Ovary (tissue), 9 donors: ENCODE results near the gene RBBP4. TPM values are rescaled to one million over a fixed set of nuclear protein-coding genes. Genes with fewer than 3 reads are reported as not detected.

Experiments
- DNase-seq, 5 donors: peaks; one replicate each; pipeline ENCODE4 v3.0.0-alpha.2; 2019 to 2020
- H3K27ac ChIP-seq, 2 donors: fragments of 200-600 bp; one replicate each; pipeline versions ENCODE4 v1.5.1 to v1.8.0; 2019 to 2022
- H3K27me3 ChIP-seq: fragments of 200-600 bp; one replicate; pipeline ENCODE4 v1.8.0; 2022
- H3K36me3 ChIP-seq: fragments of 200-600 bp; sonication (generic); one replicate; pipeline ENCODE4 v1.5.1; 2019
- H3K4me1 ChIP-seq: one replicate; pipeline ENCODE4 v1.8.1; 2013; ENCODE audit warnings: mild to moderate bottlenecking, moderate library complexity; ENCODE audit not compliant: insufficient read depth
- H3K4me3 ChIP-seq: fragments of 200-600 bp; sonication (generic); one replicate; pipeline ENCODE4 v1.5.1; 2017
- H3K9me3 ChIP-seq, 2 donors: fragments of 200-600 bp in 1 of 2; sonication (generic) in 1 of 2; one replicate each; pipeline versions ENCODE4 v1.5.1 to v1.8.1; 2013 to 2019; ENCODE audit warnings: mild to moderate bottlenecking in 1 of 2, moderate library complexity in 1 of 2
- CTCF ChIP-seq, 3 donors: fragments of 450-650 bp in 2 of 3; fragments of 200-600 bp in 1 of 3; IDR thresholded peaks; one replicate each; pipeline versions ENCODE4 v1.5.1 to v1.8.0; 2016 to 2022; ENCODE audit warnings: antibody characterized with exemption in 3 of 3, mild to moderate bottlenecking in 1 of 3
- EP300 ChIP-seq: sonication (generic); formaldehyde crosslinking; IDR thresholded peaks from one replicate; pipeline ENCODE4 v1.6.1; 2017; ENCODE audit warnings: antibody characterized with exemption
- POLR2A ChIP-seq: fragments of 450-650 bp; IDR thresholded peaks from one replicate; pipeline ENCODE4 v1.6.1; 2017; ENCODE audit warnings: antibody characterized with exemption, mild to moderate bottlenecking, moderate library complexity
- WGBS, 3 donors: extraction: QIAGEN DNeasy Blood & Tissue Kit in 1 of 3; methylation state at CpG; one replicate each; pipeline versions ENCODE4 v1.1.5 to v1.1.7; 2013 to 2017; 5-methylcytosine and 5-hydroxymethylcytosine counted together
- intact Hi-C, 4 donors: fragments of 100-400 bp; cut with DNase I; formaldehyde crosslinking; loops; one replicate each; pipeline versions ENCODE4 v1.11.0 to v1.15.1; 2022 to 2023
- polyA plus RNA-seq, 2 donors: library from polyadenylated mRNA; stranded (reverse); fragments of 200-250 nt in 1 of 2; fragments of 350-450 nt in 1 of 2; fragmentation: Illumina TruSeq in 1 of 2; extraction: RNeasy Lipid Tissue Mini Kit (QIAGEN cat#74804) in 1 of 2; gene quantifications; one replicate each; pipeline ENCODE4 v1.2.3, GENCODE V29; 2013 to 2014
- total RNA-seq, 7 donors: library from RNA; depleted of rRNA in 2 of 7; stranded (reverse); fragments of >200 nt in 2 of 7; fragmentation: NEBNext Ultra II Directional in 3 of 7; extraction: Animal tissue kit (Norgen Biotek cat#: 25700) in 3 of 7; gene quantifications; one replicate each; pipeline versions ENCODE4 v1.1.0 to v1.2.4, GENCODE V29; 2016 to 2023
- donor health status: DM: no; HTN: no; CAD: no; lungs with moderate emphysema.
- donor health status: DM: no; HTN: no; CAD: no.
- donor health status: Bipolar disorder and iron deficiency.
- donor health status: DM: yes; HTN: yes; CAD: no.
- donor health status: DM: no; HTN: no; CAD: no.
- donor health status: DM: yes; HTN: yes; CAD: no.

Gene RBBP4
- total and polyA plus RNA-seq, 9 donors, result 78.2 to 223 (median 165) TPM

GRCh38 chr1:32683397-32683796 is 32.4 kb downstream of the RBBP4 start:
- no peak for DNase-seq
- intact Hi-C loops, result no loop called here
- Histone ChIP-seq H3K4me1 (peaks cover 5% of the 10 kb centered on the region), H3K4me3 (no peak overlapping the region), H3K9me3 (no peaks in the 10 kb centered on the region), H3K27ac (no peak overlapping the region), H3K27me3 (no peaks in the 10 kb centered on the region), H3K36me3 (no peaks in the 10 kb centered on the region)
- TF ChIP-seq POLR2A (no peak), CTCF (IDR thresholded peaks at IDR 0.05) (no peak), EP300 (no peak)
- 35 to 51% (median 42%) methylated on average over 3 of the region's 3 CpGs for WGBS, 3 donors

GRCh38 chr1:32684167-32684811 is 33.3 kb downstream of the RBBP4 start:
- no peaks in the 10 kb centered on the region for H3K36me3 ChIP-seq
- WGBS, 3 donors, result 6 to 12% (median 10%) methylated on average over 2 of the region's 2 CpGs

GRCh38 chr1:32685498-32685897 is 34.5 kb downstream of the RBBP4 start:
- Histone ChIP-seq H3K27me3 (no peaks in the 10 kb centered on the region), H3K36me3 (no peaks in the 10 kb centered on the region), H3K4me1 (peaks cover 5% of the 10 kb centered on the region), H3K9me3 (no peaks in the 10 kb centered on the region), H3K4me3 (no peak overlapping the region), H3K27ac (no peak overlapping the region)
- WGBS, 3 donors, result 73 to 74% (median 73%) methylated on average over 2 of the region's 2 CpGs
- intact Hi-C loops, result no loop called here
- no peak for DNase-seq
- no peak for TF ChIP-seq EP300
- no peak for TF ChIP-seq CTCF (IDR thresholded peaks at IDR 0.05)
- no peak for TF ChIP-seq POLR2A

More at GRCh38 chr1:32684167-32684811, 33.3 kb downstream of the RBBP4 start:
- DNase-seq, result peak; percentile 59 to 74 (median 70)
- Histone ChIP-seq H3K4me3 (no peak overlapping the region), H3K9me3 (no peaks in the 10 kb centered on the region), H3K27ac (no peak overlapping the region), H3K27me3 (no peaks in the 10 kb centered on the region), H3K4me1 (peaks cover 5% of the 10 kb centered on the region)
- intact Hi-C loops, result no loop called here
- no peak for TF ChIP-seq CTCF (IDR thresholded peaks at IDR 0.05)
- TF ChIP-seq POLR2A, result no peak
- TF ChIP-seq EP300, result no peak

- H3K4me3 ChIP-seq, result no peak overlapping the region
- intact Hi-C loops, result no loop called here
- H3K9me3 ChIP-seq, result no peaks in the 10 kb centered on the region
- no peak overlapping the region for H3K27ac ChIP-seq
- 94 to 97% (median 96%) methylated on average over 2 of the region's 2 CpGs for WGBS, 3 donors
- DNase-seq, result no peak
- no peaks in the 10 kb centered on the region for H3K36me3 ChIP-seq
- TF ChIP-seq CTCF (IDR thresholded peaks at IDR 0.05) (no peak), EP300 (no peak)
- no peaks in the 10 kb centered on the region for H3K27me3 ChIP-seq
- H3K4me1 ChIP-seq, result peaks cover 5% of the 10 kb centered on the region
Observed at GRCh38 chr1:32686387-32686786, 35.4 kb downstream of the RBBP4 start.
